H1 (cell line): ENCODE results near the gene PKD1L1.

ENCODE experiments used
- CTCF ChIP-seq, 3 experiments: IDR thresholded peaks; 1 replicate in 2 of 3; 2 replicates in 1 of 3; pipeline versions ENCODE4 v1.5.1 to v1.6.1; 2011; ENCODE audit warnings: low read length in 3 of 3, mild to moderate bottlenecking in 3 of 3, inconsistent platforms in 2 of 3, low read depth in 1 of 3, moderate library complexity in 1 of 3; ENCODE audit not compliant: insufficient read depth in 1 of 3; ENCODE audit errors: control extremely low read depth in 1 of 3
- EZH2 ChIP-seq: fragments of 200-600 bp; sonication (generic); IDR thresholded peaks from 2 replicates; pipeline ENCODE4 v1.7.1; 2012; ENCODE audit warnings: low read depth, mild to moderate bottlenecking, moderate library complexity, low read length, inconsistent platforms; ENCODE audit not compliant: severe bottlenecking
- JUND ChIP-seq: IDR thresholded peaks from 2 replicates; pipeline ENCODE4 v1.6.1; 2011; ENCODE audit warnings: mild to moderate bottlenecking, improper control_type of control experiment, low read length
- KDM1A ChIP-seq: fragments of 200-600, 300-600 bp; sonication (generic); IDR thresholded peaks from 2 replicates; pipeline ENCODE4 v1.7.1; 2016; ENCODE audit warnings: mild to moderate bottlenecking, low read length, borderline replicate concordance

- TF ChIP-seq CTCF (IDR thresholded peaks at IDR 0.05; ENCODE audit: control extremely low read depth in 1 of 3, insufficient read depth in 1 of 3, low read depth in 1 of 3, low read length in 3 of 3) (no peak), KDM1A (no peak), JUND (no peak), EZH2 (no peak)
Observed at GRCh38 chr7:47943676-47944474, 4.4 kb downstream of the PKD1L1 start.
